ENCODE data around the gene THAP4.
"Not testable (repeated sequence)": the region's sequence is repeated elsewhere in the genome, so short reads cannot be mapped to it uniquely, and the experiment has no call there.

THAP4 gene

GRCh38 chr2:241665731-241666440, 28.9 kb upstream of the THAP4 start:
- DNase-seq (ENCODE audit: low read depth in 1 of 2, low spot score in 1 of 2) = no peak

- DNase-seq (ENCODE audit: low read depth in 1 of 2, low spot score in 1 of 2) = not testable (repeated sequence)
Observed at GRCh38 chr2:241662731-241663130, 25.8 kb upstream of the THAP4 start.

GRCh38 chr2:241660593-241661213, 23.7 kb upstream of the THAP4 start:
- no peak for DNase-seq (ENCODE audit: low read depth in 1 of 2, low spot score in 1 of 2)

GRCh38 chr2:241659150-241659739, 22.3 kb upstream of the THAP4 start:
- DNase-seq (ENCODE audit: low read depth in 1 of 2, low spot score in 1 of 2) = no peak

GRCh38 chr2:241658296-241658695, 21.3 kb upstream of the THAP4 start:
- no peak for DNase-seq (ENCODE audit: low read depth in 1 of 2, low spot score in 1 of 2)

GRCh38 chr2:241657786-241658254, 20.9 kb upstream of the THAP4 start:
- DNase-seq (ENCODE audit: low read depth in 1 of 2, low spot score in 1 of 2) = no peak

- no peak for DNase-seq (ENCODE audit: low read depth in 1 of 2, low spot score in 1 of 2)
Observed at GRCh38 chr2:241656190-241656741, 19.3 kb upstream of the THAP4 start.

GRCh38 chr2:241655516-241656189, 18.7 kb upstream of the THAP4 start:
- no peak for DNase-seq (ENCODE audit: low read depth in 1 of 2, low spot score in 1 of 2)

GRCh38 chr2:241654551-241654950, 17.6 kb upstream of the THAP4 start:
- no peak for DNase-seq (ENCODE audit: low read depth in 1 of 2, low spot score in 1 of 2)

GRCh38 chr2:241653210-241653750, 16.3 kb upstream of the THAP4 start:
- no peak for DNase-seq (ENCODE audit: low read depth in 1 of 2, low spot score in 1 of 2)

GRCh38 chr2:241652722-241653121, 15.8 kb upstream of the THAP4 start:
- no peak for DNase-seq (ENCODE audit: low read depth in 1 of 2, low spot score in 1 of 2)

- DNase-seq (ENCODE audit: low read depth in 1 of 2, low spot score in 1 of 2) = no peak
Observed at GRCh38 chr2:241652142-241652541, 15.2 kb upstream of the THAP4 start.

- DNase-seq (ENCODE audit: low read depth in 1 of 2, low spot score in 1 of 2) = no peak
Observed at GRCh38 chr2:241649927-241650326, 13.0 kb upstream of the THAP4 start.

GRCh38 chr2:241649404-241649803, 12.4 kb upstream of the THAP4 start:
- DNase-seq (ENCODE audit: low read depth in 1 of 2, low spot score in 1 of 2) = no peak

- no peak for DNase-seq (ENCODE audit: low read depth in 1 of 2, low spot score in 1 of 2)
Observed at GRCh38 chr2:241648453-241648852, 11.5 kb upstream of the THAP4 start.

GRCh38 chr2:241645915-241646645, 9.1 kb upstream of the THAP4 start:
- no peak for DNase-seq (ENCODE audit: low read depth in 1 of 2, low spot score in 1 of 2)

- DNase-seq (ENCODE audit: low read depth in 1 of 2, low spot score in 1 of 2) = no peak
Observed at GRCh38 chr2:241645056-241645914, 8.3 kb upstream of the THAP4 start.

- no peak for DNase-seq (ENCODE audit: low read depth in 1 of 2, low spot score in 1 of 2)
Observed at GRCh38 chr2:241641631-241642030, 4.7 kb upstream of the THAP4 start.

GRCh38 chr2:241640165-241640795, 3.3 kb upstream of the THAP4 start:
- no peak for DNase-seq (ENCODE audit: low read depth in 1 of 2, low spot score in 1 of 2)

All from activated CD4-positive, alpha-beta T cell treated with anti-CD3 and anti-CD28 coated beads, Interleukin-2, amount 50 U/mL, for 24 hours (primary cell).